HEK293 (cell line): ENCODE data around the gene PDZD2.

Experiments
- ATF2 ChIP-seq: fragments of 450-650 bp; formaldehyde crosslinking; IDR thresholded peaks from 2 replicates; pipeline ENCODE4 v1.5.1; 2016; ENCODE audit warnings: missing biosample characterization, missing genetic modification characterization, low read depth
- MEIS1 ChIP-seq: sonication (generic); formaldehyde crosslinking; IDR thresholded peaks from 2 replicates; pipeline ENCODE4 v1.8.1; 2022; ENCODE audit warnings: missing genetic modification reagents, mild to moderate bottlenecking, borderline replicate concordance
- ZBTB1 ChIP-seq: fragments of 450-650 bp; formaldehyde crosslinking; IDR thresholded peaks from 2 replicates; pipeline ENCODE4 v1.5.1; 2016; ENCODE audit warnings: missing biosample characterization, missing genetic modification characterization
- ZFP3 ChIP-seq: fragments of 450-650 bp; formaldehyde crosslinking; IDR thresholded peaks from 2 replicates; pipeline ENCODE4 v1.5.1; 2016; ENCODE audit warnings: low read depth, missing biosample characterization, missing genetic modification characterization
- ZFP69B ChIP-seq: fragments of 450-650 bp; formaldehyde crosslinking; IDR thresholded peaks from 2 replicates; pipeline ENCODE4 v1.5.1; 2016; ENCODE audit warnings: missing biosample characterization, missing genetic modification characterization
- ZNF114 ChIP-seq: fragments of 450-650 bp; formaldehyde crosslinking; IDR thresholded peaks from 2 replicates; pipeline ENCODE4 v1.5.0; 2017; ENCODE audit warnings: missing biosample characterization, missing genetic modification characterization
- ZNF626 ChIP-seq: fragments of 450-650 bp; sonication (Bioruptor Pico); formaldehyde crosslinking; IDR thresholded peaks from 2 replicates; pipeline ENCODE4 v1.5.1; 2018; ENCODE audit warnings: missing biosample characterization, missing genetic modification characterization, inconsistent platforms
- TF ChIP-seq, protein P1 (sequence below): fragments of 450-650 bp; formaldehyde crosslinking; IDR thresholded peaks from 2 replicates; pipeline ENCODE4 v1.5.1; 2016; ENCODE audit warnings: missing biosample characterization, missing genetic modification characterization
- TF ChIP-seq, protein P2 (sequence below): fragments of 450-650 bp; formaldehyde crosslinking; IDR thresholded peaks from 2 replicates; pipeline ENCODE4 v1.5.1; 2016; ENCODE audit warnings: missing biosample characterization, missing genetic modification characterization

DNA sequence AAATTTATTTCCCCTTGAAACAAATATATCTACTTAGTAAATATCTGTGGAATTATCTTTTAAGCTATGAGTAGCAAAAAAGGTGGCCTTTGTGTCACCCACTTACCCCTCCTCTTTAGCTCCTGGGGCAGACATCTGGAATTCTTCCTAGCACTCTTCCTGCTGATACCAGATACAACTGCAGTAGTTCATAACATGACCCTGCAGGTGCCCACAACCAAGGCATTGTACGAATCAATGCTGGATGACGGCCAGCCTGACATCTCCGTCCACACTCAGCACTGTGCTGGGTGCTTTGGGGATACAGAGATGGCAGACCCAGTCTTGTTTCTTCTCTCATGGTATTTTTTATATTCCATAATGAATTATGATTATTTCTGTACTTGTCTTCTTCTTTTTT is 382.8 kb downstream of the PDZD2 start:
- TF ChIP-seq, protein P1, sequence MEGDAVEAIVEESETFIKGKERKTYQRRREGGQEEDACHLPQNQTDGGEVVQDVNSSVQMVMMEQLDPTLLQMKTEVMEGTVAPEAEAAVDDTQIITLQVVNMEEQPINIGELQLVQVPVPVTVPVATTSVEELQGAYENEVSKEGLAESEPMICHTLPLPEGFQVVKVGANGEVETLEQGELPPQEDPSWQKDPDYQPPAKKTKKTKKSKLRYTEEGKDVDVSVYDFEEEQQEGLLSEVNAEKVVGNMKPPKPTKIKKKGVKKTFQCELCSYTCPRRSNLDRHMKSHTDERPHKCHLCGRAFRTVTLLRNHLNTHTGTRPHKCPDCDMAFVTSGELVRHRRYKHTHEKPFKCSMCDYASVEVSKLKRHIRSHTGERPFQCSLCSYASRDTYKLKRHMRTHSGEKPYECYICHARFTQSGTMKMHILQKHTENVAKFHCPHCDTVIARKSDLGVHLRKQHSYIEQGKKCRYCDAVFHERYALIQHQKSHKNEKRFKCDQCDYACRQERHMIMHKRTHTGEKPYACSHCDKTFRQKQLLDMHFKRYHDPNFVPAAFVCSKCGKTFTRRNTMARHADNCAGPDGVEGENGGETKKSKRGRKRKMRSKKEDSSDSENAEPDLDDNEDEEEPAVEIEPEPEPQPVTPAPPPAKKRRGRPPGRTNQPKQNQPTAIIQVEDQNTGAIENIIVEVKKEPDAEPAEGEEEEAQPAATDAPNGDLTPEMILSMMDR = no peak
- TF ChIP-seq ZBTB1 (no peak), MEIS1 (CRISPR knock-in tag) (no peak), ZFP69B (tag by site-specific recombination) (no peak), ZNF114 (tag by site-specific recombination) (no peak), ZNF626 (tag by site-specific recombination) (no peak), ATF2 (no peak), ZFP3 (tag by site-specific recombination) (no peak)
- TF ChIP-seq, protein P2, sequence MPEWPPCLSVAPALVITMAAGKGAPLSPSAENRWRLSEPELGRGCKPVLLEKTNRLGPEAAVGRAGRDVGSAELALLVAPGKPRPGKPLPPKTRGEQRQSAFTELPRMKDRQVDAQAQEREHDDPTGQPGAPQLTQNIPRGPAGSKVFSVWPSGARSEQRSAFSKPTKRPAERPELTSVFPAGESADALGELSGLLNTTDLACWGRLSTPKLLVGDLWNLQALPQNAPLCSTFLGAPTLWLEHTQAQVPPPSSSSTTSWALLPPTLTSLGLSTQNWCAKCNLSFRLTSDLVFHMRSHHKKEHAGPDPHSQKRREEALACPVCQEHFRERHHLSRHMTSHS (tag by site-specific recombination) = no peak
